ENCODE data around the gene OPTC.

OPTC gene

GRCh38 chr1:203526130-203526529, 32.2 kb downstream of the OPTC start:
- H3K4me3 ChIP-seq (ENCODE audit: low read depth in 1 of 2, low read length in 2 of 2): no peak overlapping the region
- H3K27me3 ChIP-seq (ENCODE audit: low read depth, low read length): no peaks in the 10 kb centered on the region
- H3K9me3 ChIP-seq (ENCODE audit: control insufficient read depth in 1 of 2, low read length in 2 of 2): no peaks in the 10 kb centered on the region
- H3K36me3 ChIP-seq (ENCODE audit: control insufficient read depth in 1 of 2, insufficient read depth in 2 of 2, low read length in 2 of 2): no peaks in the 10 kb centered on the region
- H3K4me1 ChIP-seq (ENCODE audit: control insufficient read depth in 1 of 2, insufficient read depth in 2 of 2, low read length in 2 of 2): peaks cover 5 to 31% of the 10 kb centered on the region in 2 donors
- no peak overlapping the region for H3K27ac ChIP-seq (ENCODE audit: low read length)

GRCh38 chr1:203526572-203526971, 32.6 kb downstream of the OPTC start:
- Histone ChIP-seq H3K27ac (ENCODE audit: low read length) (no peak overlapping the region), H3K9me3 (ENCODE audit: control insufficient read depth in 1 of 2, low read length in 2 of 2) (no peaks in the 10 kb centered on the region)

GRCh38 chr1:203527013-203527412, 33.1 kb downstream of the OPTC start:
- Histone ChIP-seq H3K27me3 (ENCODE audit: low read depth, low read length) (no peaks in the 10 kb centered on the region), H3K9me3 (ENCODE audit: control insufficient read depth in 1 of 2, low read length in 2 of 2) (no peaks in the 10 kb centered on the region), H3K4me3 (ENCODE audit: low read depth in 1 of 2, low read length in 2 of 2) (no peak overlapping the region), H3K27ac (ENCODE audit: low read length) (no peak overlapping the region), H3K4me1 (ENCODE audit: control insufficient read depth in 1 of 2, insufficient read depth in 2 of 2, low read length in 2 of 2) (peaks cover 0 to 22% of the 10 kb centered on the region in 2 donors), H3K36me3 (ENCODE audit: control insufficient read depth in 1 of 2, insufficient read depth in 2 of 2, low read length in 2 of 2) (no peaks in the 10 kb centered on the region)

More at GRCh38 chr1:203526572-203526971, 32.6 kb downstream of the OPTC start:
- H3K36me3 ChIP-seq (ENCODE audit: control insufficient read depth in 1 of 2, insufficient read depth in 2 of 2, low read length in 2 of 2): no peaks in the 10 kb centered on the region
- H3K4me1 ChIP-seq (ENCODE audit: control insufficient read depth in 1 of 2, insufficient read depth in 2 of 2, low read length in 2 of 2): peaks cover under 1 to 27% of the 10 kb centered on the region in 2 donors
- H3K4me3 ChIP-seq (ENCODE audit: low read depth in 1 of 2, low read length in 2 of 2): no peak overlapping the region
- no peaks in the 10 kb centered on the region for H3K27me3 ChIP-seq (ENCODE audit: low read depth, low read length)

- Histone ChIP-seq H3K27ac (ENCODE audit: low read length) (no peak overlapping the region), H3K4me1 (ENCODE audit: control insufficient read depth in 1 of 2, insufficient read depth in 2 of 2, low read length in 2 of 2) (peaks cover 0 to 20% of the 10 kb centered on the region in 2 donors)
Observed at GRCh38 chr1:203528063-203528462, 34.1 kb downstream of the OPTC start.

GRCh38 chr1:203528976-203529835, 35.3 kb downstream of the OPTC start:
- H3K27ac ChIP-seq (ENCODE audit: low read length): no peak overlapping the region
- no peaks in the 10 kb centered on the region for H3K9me3 ChIP-seq (ENCODE audit: control insufficient read depth in 1 of 2, low read length in 2 of 2)
- H3K27me3 ChIP-seq (ENCODE audit: low read depth, low read length): no peaks in the 10 kb centered on the region
- no peak overlapping the region for H3K4me3 ChIP-seq (ENCODE audit: low read depth in 1 of 2, low read length in 2 of 2)
- H3K36me3 ChIP-seq (ENCODE audit: control insufficient read depth in 1 of 2, insufficient read depth in 2 of 2, low read length in 2 of 2): no peaks in the 10 kb centered on the region
- peaks cover 0 to 20% of the 10 kb centered on the region in 2 donors for H3K4me1 ChIP-seq (ENCODE audit: control insufficient read depth in 1 of 2, insufficient read depth in 2 of 2, low read length in 2 of 2)

More at GRCh38 chr1:203528063-203528462, 34.1 kb downstream of the OPTC start:
- Histone ChIP-seq H3K36me3 (ENCODE audit: control insufficient read depth in 1 of 2, insufficient read depth in 2 of 2, low read length in 2 of 2) (no peaks in the 10 kb centered on the region), H3K27me3 (ENCODE audit: low read depth, low read length) (no peaks in the 10 kb centered on the region), H3K9me3 (ENCODE audit: control insufficient read depth in 1 of 2, low read length in 2 of 2) (no peaks in the 10 kb centered on the region), H3K4me3 (ENCODE audit: low read depth in 1 of 2, low read length in 2 of 2) (no peak overlapping the region)

- no peak overlapping the region for H3K4me3 ChIP-seq (ENCODE audit: low read depth in 1 of 2, low read length in 2 of 2)
- no peaks in the 10 kb centered on the region for H3K27me3 ChIP-seq (ENCODE audit: low read depth, low read length)
- H3K9me3 ChIP-seq (ENCODE audit: control insufficient read depth in 1 of 2, low read length in 2 of 2): no peaks in the 10 kb centered on the region
- peaks cover 0 to 16% of the 10 kb centered on the region in 2 donors for H3K4me1 ChIP-seq (ENCODE audit: control insufficient read depth in 1 of 2, insufficient read depth in 2 of 2, low read length in 2 of 2)
- H3K36me3 ChIP-seq (ENCODE audit: control insufficient read depth in 1 of 2, insufficient read depth in 2 of 2, low read length in 2 of 2): no peaks in the 10 kb centered on the region
- no peak overlapping the region for H3K27ac ChIP-seq (ENCODE audit: low read length)
Observed at GRCh38 chr1:203531063-203531462, 37.1 kb downstream of the OPTC start.

GRCh38 chr1:203534012-203534411, 40.1 kb downstream of the OPTC start:
- H3K36me3 ChIP-seq (ENCODE audit: control insufficient read depth in 1 of 2, insufficient read depth in 2 of 2, low read length in 2 of 2): no peaks in the 10 kb centered on the region
- no peak overlapping the region for H3K4me3 ChIP-seq (ENCODE audit: low read depth in 1 of 2, low read length in 2 of 2)
- H3K27ac ChIP-seq (ENCODE audit: low read length): peak overlapping the region; percentile 61
- H3K9me3 ChIP-seq (ENCODE audit: control insufficient read depth in 1 of 2, low read length in 2 of 2): no peaks in the 10 kb centered on the region
- H3K27me3 ChIP-seq (ENCODE audit: low read depth, low read length): no peaks in the 10 kb centered on the region
- H3K4me1 ChIP-seq (ENCODE audit: control insufficient read depth in 1 of 2, insufficient read depth in 2 of 2, low read length in 2 of 2): peaks cover 0 to 16% of the 10 kb centered on the region in 2 donors

GRCh38 chr1:203534526-203534925, 40.6 kb downstream of the OPTC start:
- H3K27ac ChIP-seq (ENCODE audit: low read length): peak overlapping the region; percentile 65
- H3K4me1 ChIP-seq (ENCODE audit: control insufficient read depth in 1 of 2, insufficient read depth in 2 of 2, low read length in 2 of 2): peaks cover 0 to 16% of the 10 kb centered on the region in 2 donors
- H3K27me3 ChIP-seq (ENCODE audit: low read depth, low read length): no peaks in the 10 kb centered on the region
- H3K36me3 ChIP-seq (ENCODE audit: control insufficient read depth in 1 of 2, insufficient read depth in 2 of 2, low read length in 2 of 2): no peaks in the 10 kb centered on the region
- no peak overlapping the region for H3K4me3 ChIP-seq (ENCODE audit: low read depth in 1 of 2, low read length in 2 of 2)
- no peaks in the 10 kb centered on the region for H3K9me3 ChIP-seq (ENCODE audit: control insufficient read depth in 1 of 2, low read length in 2 of 2)

GRCh38 chr1:203536575-203536974, 42.6 kb downstream of the OPTC start:
- H3K4me1 ChIP-seq (ENCODE audit: control insufficient read depth in 1 of 2, insufficient read depth in 2 of 2, low read length in 2 of 2): peaks cover 0 to 16% of the 10 kb centered on the region in 2 donors
- no peaks in the 10 kb centered on the region for H3K27me3 ChIP-seq (ENCODE audit: low read depth, low read length)
- H3K27ac ChIP-seq (ENCODE audit: low read length): no peak overlapping the region
- no peak overlapping the region for H3K4me3 ChIP-seq (ENCODE audit: low read depth in 1 of 2, low read length in 2 of 2)
- no peaks in the 10 kb centered on the region for H3K36me3 ChIP-seq (ENCODE audit: control insufficient read depth in 1 of 2, insufficient read depth in 2 of 2, low read length in 2 of 2)
- no peaks in the 10 kb centered on the region for H3K9me3 ChIP-seq (ENCODE audit: control insufficient read depth in 1 of 2, low read length in 2 of 2)

- H3K4me1 ChIP-seq (ENCODE audit: control insufficient read depth in 1 of 2, insufficient read depth in 2 of 2, low read length in 2 of 2): peaks cover 0 to 16% of the 10 kb centered on the region in 2 donors
- no peaks in the 10 kb centered on the region for H3K36me3 ChIP-seq (ENCODE audit: control insufficient read depth in 1 of 2, insufficient read depth in 2 of 2, low read length in 2 of 2)
- peak overlapping the region; percentile 4 for H3K27ac ChIP-seq (ENCODE audit: low read length)
- no peaks in the 10 kb centered on the region for H3K27me3 ChIP-seq (ENCODE audit: low read depth, low read length)
- no peak overlapping the region for H3K4me3 ChIP-seq (ENCODE audit: low read depth in 1 of 2, low read length in 2 of 2)
- H3K9me3 ChIP-seq (ENCODE audit: control insufficient read depth in 1 of 2, low read length in 2 of 2): no peaks in the 10 kb centered on the region
Observed at GRCh38 chr1:203536980-203537455, 43.1 kb downstream of the OPTC start.

GRCh38 chr1:203537806-203538464, 44.0 kb downstream of the OPTC start:
- Histone ChIP-seq H3K36me3 (ENCODE audit: control insufficient read depth in 1 of 2, insufficient read depth in 2 of 2, low read length in 2 of 2) (no peaks in the 10 kb centered on the region), H3K4me3 (ENCODE audit: low read depth in 1 of 2, low read length in 2 of 2) (no peak overlapping the region), H3K27me3 (ENCODE audit: low read depth, low read length) (no peaks in the 10 kb centered on the region), H3K4me1 (ENCODE audit: control insufficient read depth in 1 of 2, insufficient read depth in 2 of 2, low read length in 2 of 2) (peaks cover 0 to 16% of the 10 kb centered on the region in 2 donors), H3K9me3 (ENCODE audit: control insufficient read depth in 1 of 2, low read length in 2 of 2) (no peaks in the 10 kb centered on the region), H3K27ac (ENCODE audit: low read length) (peak overlapping the region; percentile 28)

Measured in muscle layer of duodenum (tissue), 2 donors.